ENCODE results near the gene TBX21. TPM values are rescaled to one million over a fixed set of nuclear protein-coding genes. Genes with fewer than 3 reads are reported as not detected.

TBX21 gene
- total RNA-seq, 1 experiment from 2014 or later: not detected

- CTCF ChIA-PET: no interaction called here
- no TSS peak for BruUV-seq (replicated peaks)
- Histone ChIP-seq H3K27me3 (ENCODE audit: low read length) (no peaks in the 10 kb centered on the region), H3F3A (ENCODE audit: low read length, unreplicated experiment) (no peaks in the 10 kb centered on the region), H3K4me2 (ENCODE audit: low read length) (no peak overlapping the region), H3K4me1 (ENCODE audit: insufficient read depth, low read length) (peaks cover 21% of the 10 kb centered on the region), H4K20me1 (ENCODE audit: low read length) (no peaks in the 10 kb centered on the region), H3K79me2 (ENCODE audit: low read length) (no peaks in the 10 kb centered on the region), H3K27ac (ENCODE audit: low read length) (no peak overlapping the region), H3K9me3 (ENCODE audit: low read length) (no peaks in the 10 kb centered on the region), H2AFZ (ENCODE audit: low read length) (no peak overlapping the region), H3K36me3 (ENCODE audit: low read depth, low read length) (no peaks in the 10 kb centered on the region), H3K9me2 (replicated peaks; ENCODE audit: low read length) (no peaks in the 10 kb centered on the region), H3K4me3 (ENCODE audit: low read length) (no peak overlapping the region), H3K9ac (ENCODE audit: low read length) (no peak overlapping the region)
- ATAC-seq: no peak
- no peak for DNase-seq
- POLR2A ChIA-PET (ENCODE audit: unreplicated experiment): no interaction called here
- intact Hi-C loops (cut with micrococcal nuclease): no loop called here
- TF ChIP-seq EZH2phosphoT487 (IDR thresholded peaks at IDR 0.05; ENCODE audit: borderline replicate concordance, low read length): no peak
- no peak for TF ChIP-seq CTCF (conservative IDR thresholded peaks at IDR 0.05; ENCODE audit: low read depth, low read length)
- no peak for TF ChIP-seq EZH2 (IDR thresholded peaks at IDR 0.05; ENCODE audit: low read length, unreplicated experiment)
These were observed 8.3 kb upstream of the TBX21 start for GRCh38 chr17:47724705-47725104.

DNA sequence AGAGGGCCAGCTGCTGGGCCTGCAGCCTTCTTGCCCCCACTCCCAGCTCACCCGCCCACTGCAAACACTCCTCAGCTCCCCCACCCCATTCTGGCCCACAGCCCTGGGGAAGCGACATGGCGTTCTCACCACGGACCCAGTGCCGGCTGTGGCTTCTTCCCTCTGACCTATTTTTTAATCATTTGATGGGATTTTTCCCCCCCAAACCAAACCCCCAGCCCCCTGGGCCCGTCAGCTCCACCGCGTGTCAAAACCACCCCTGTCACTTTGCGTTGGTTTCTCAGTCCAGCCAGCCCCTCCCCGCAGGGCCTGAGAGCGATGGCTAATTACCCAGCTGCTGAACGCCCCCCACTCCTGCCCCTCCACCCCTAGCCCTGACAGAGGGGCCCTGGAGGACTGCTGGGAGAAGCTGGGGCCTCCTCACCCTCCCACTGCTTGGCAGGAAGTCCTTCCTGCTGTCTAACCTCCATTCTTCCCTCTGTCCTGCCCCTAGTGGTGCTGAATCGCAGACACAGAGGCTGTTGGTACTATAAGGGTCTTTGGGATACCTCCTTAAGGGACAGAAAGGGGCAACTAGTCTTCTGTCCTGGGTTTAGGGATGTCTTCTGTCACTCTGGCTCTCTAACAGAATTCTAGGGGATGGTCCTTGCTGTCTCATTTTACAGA lies 7.5 kb upstream of the TBX21 start:
- H4K20me1 ChIP-seq (ENCODE audit: low read length): no peaks in the 10 kb centered on the region
- no peak for ATAC-seq
- peak; percentile 27; the same call in 1 of the 2 replicates for TF ChIP-seq CTCF (conservative IDR thresholded peaks at IDR 0.05; ENCODE audit: low read depth, low read length)
- no peak for TF ChIP-seq EZH2phosphoT487 (IDR thresholded peaks at IDR 0.05; ENCODE audit: borderline replicate concordance, low read length)
- no TSS peak for BruUV-seq (replicated peaks)
- H3K4me2 ChIP-seq (ENCODE audit: low read length): no peak overlapping the region
- H3K36me3 ChIP-seq (ENCODE audit: low read depth, low read length): no peaks in the 10 kb centered on the region
- no peak overlapping the region for H3K9ac ChIP-seq (ENCODE audit: low read length)
- H3K4me1 ChIP-seq (ENCODE audit: insufficient read depth, low read length): peaks cover 13% of the 10 kb centered on the region
- intact Hi-C loops (cut with micrococcal nuclease): no loop called here
- no peaks in the 10 kb centered on the region for H3F3A ChIP-seq (ENCODE audit: low read length, unreplicated experiment)
- CTCF ChIA-PET: no interaction called here
- H3K27ac ChIP-seq (ENCODE audit: low read length): no peak overlapping the region
- no peak for DNase-seq
- no peaks in the 10 kb centered on the region for H3K27me3 ChIP-seq (ENCODE audit: low read length)
- POLR2A ChIA-PET (ENCODE audit: unreplicated experiment): no interaction called here
- no peaks in the 10 kb centered on the region for H3K9me3 ChIP-seq (ENCODE audit: low read length)
- H3K79me2 ChIP-seq (ENCODE audit: low read length): no peaks in the 10 kb centered on the region
- no peak overlapping the region for H3K4me3 ChIP-seq (ENCODE audit: low read length)
- no peaks in the 10 kb centered on the region for H3K9me2 ChIP-seq (replicated peaks; ENCODE audit: low read length)
- H2AFZ ChIP-seq (ENCODE audit: low read length): no peak overlapping the region

GRCh38 chr17:47726796-47727703 lies 6.0 kb upstream of the TBX21 start:
- no peak for TF ChIP-seq EZH2 (IDR thresholded peaks at IDR 0.05; ENCODE audit: low read length, unreplicated experiment)
- TF ChIP-seq CTCF (conservative IDR thresholded peaks at IDR 0.05; ENCODE audit: low read depth, low read length): no peak
- no peak for TF ChIP-seq EZH2phosphoT487 (IDR thresholded peaks at IDR 0.05; ENCODE audit: borderline replicate concordance, low read length)
- H2AFZ ChIP-seq (ENCODE audit: low read length): no peak overlapping the region
- no peak overlapping the region for H3K9ac ChIP-seq (ENCODE audit: low read length)
- POLR2A ChIA-PET (ENCODE audit: unreplicated experiment): no interaction called here
- H3K9me3 ChIP-seq (ENCODE audit: low read length): no peaks in the 10 kb centered on the region
- H3K4me1 ChIP-seq (ENCODE audit: insufficient read depth, low read length): no peaks in the 10 kb centered on the region
- H3F3A ChIP-seq (ENCODE audit: low read length, unreplicated experiment): no peaks in the 10 kb centered on the region
- H3K79me2 ChIP-seq (ENCODE audit: low read length): no peaks in the 10 kb centered on the region
- ATAC-seq (no peak), DNase-seq (no peak)
- no peaks in the 10 kb centered on the region for H3K27me3 ChIP-seq (ENCODE audit: low read length)
- H3K4me2 ChIP-seq (ENCODE audit: low read length): no peak overlapping the region
- no peak overlapping the region for H3K4me3 ChIP-seq (ENCODE audit: low read length)
- H3K27ac ChIP-seq (ENCODE audit: low read length): no peak overlapping the region
- BruUV-seq (replicated peaks): no TSS peak
- intact Hi-C loops (cut with micrococcal nuclease): no loop called here
- no peaks in the 10 kb centered on the region for H3K36me3 ChIP-seq (ENCODE audit: low read depth, low read length)
- CTCF ChIA-PET: no interaction called here
- no peaks in the 10 kb centered on the region for H3K9me2 ChIP-seq (replicated peaks; ENCODE audit: low read length)
- no peaks in the 10 kb centered on the region for H4K20me1 ChIP-seq (ENCODE audit: low read length)
